SH-SY5Y (cell line): ENCODE results near the gene CT45A2.
"Not testable (repeated sequence)": the region's sequence is repeated elsewhere in the genome, so short reads cannot be mapped to it uniquely, and the experiment has no call there.

Experiments
- GATA2 ChIP-seq: IDR thresholded peaks from 2 replicates; pipeline ENCODE4 v1.6.1; 2011; ENCODE audit warnings: mild to moderate bottlenecking, low read depth, low read length
- GATA3 ChIP-seq: IDR thresholded peaks from 2 replicates; pipeline ENCODE4 v1.6.1; 2011; ENCODE audit warnings: low read depth, mild to moderate bottlenecking, low read length, moderate library complexity

- TF ChIP-seq GATA2, GATA3: not testable (repeated sequence)
Measured at GRCh38 chrX:135802687-135803086, 17.1 kb downstream of the CT45A2 start, which contains the start of gene CT45A6.
